Stimulated activated CD8-positive, alpha-beta memory T cell treated with anti-CD3 and anti-CD28 coated beads, Interleukin-15, amount 100 ng/mL, for 24 hours (primary cell): Measurements from ENCODE around the gene DLG5.

Source experiments
- DNase-seq: peaks from one replicate; pipeline ENCODE4 v3.0.0-alpha.2; 2020; ENCODE audit warnings: low read depth

Gene DLG5

GRCh38 chr10:77892021-77892739 is 34.4 kb downstream of the DLG5 start:
- DNase-seq = no peak

- DNase-seq = no peak
These were observed 36.5 kb downstream of the DLG5 start for GRCh38 chr10:77890097-77890496.

GRCh38 chr10:77889277-77889903 is 37.2 kb downstream of the DLG5 start:
- DNase-seq = no peak

- no peak for DNase-seq
These were observed 38.2 kb downstream of the DLG5 start for GRCh38 chr10:77888356-77888703.

- no peak for DNase-seq
These were observed 38.8 kb downstream of the DLG5 start for GRCh38 chr10:77887631-77888355.

- no peak for DNase-seq
These were observed 39.7 kb downstream of the DLG5 start for GRCh38 chr10:77886795-77887355.

GRCh38 chr10:77884181-77884580 is 42.4 kb downstream of the DLG5 start:
- no peak for DNase-seq

GRCh38 chr10:77881636-77882035 is 44.9 kb downstream of the DLG5 start:
- no peak for DNase-seq

- DNase-seq = no peak
These were observed 45.3 kb downstream of the DLG5 start for GRCh38 chr10:77881222-77881621.

- DNase-seq = no peak
These were observed 46.8 kb downstream of the DLG5 start for GRCh38 chr10:77879710-77880109.

GRCh38 chr10:77879065-77879464 is 47.5 kb downstream of the DLG5 start:
- DNase-seq = no peak

GRCh38 chr10:77877441-77878344 is 48.9 kb downstream of the DLG5 start:
- no peak for DNase-seq

GRCh38 chr10:77875730-77876129 is 50.8 kb downstream of the DLG5 start:
- no peak for DNase-seq

- DNase-seq = no peak
These were observed 51.7 kb downstream of the DLG5 start for GRCh38 chr10:77874872-77875271.

GRCh38 chr10:77873536-77874380 is 52.8 kb downstream of the DLG5 start:
- DNase-seq = no peak

GRCh38 chr10:77872947-77873535 is 53.5 kb downstream of the DLG5 start:
- no peak for DNase-seq

GRCh38 chr10:77872151-77872946 is 54.2 kb downstream of the DLG5 start:
- DNase-seq = no peak

- DNase-seq = no peak
These were observed 56.7 kb downstream of the DLG5 start for GRCh38 chr10:77869626-77870420.

- no peak for DNase-seq
These were observed 58.0 kb downstream of the DLG5 start for GRCh38 chr10:77868523-77868922.
